Hindlimb muscle (tissue), 1 donor: ENCODE results near the gene GKN1. TPM values are rescaled to one million over a fixed set of nuclear protein-coding genes. Genes with fewer than 3 reads are reported as not detected.

Experiments
- DNase-seq: peaks from one replicate; pipeline ENCODE4 v3.0.0-alpha.2; 2013
- polyA plus RNA-seq: library from polyadenylated mRNA; unstranded; fragments of 120-200 nt; gene quantifications from one replicate; pipeline ENCODE4 v1.2.1, GENCODE V29; 2013; ENCODE audit not compliant: insufficient read length

Gene GKN1
- polyA plus RNA-seq, 1 donor, result 0.25 TPM

DNA sequence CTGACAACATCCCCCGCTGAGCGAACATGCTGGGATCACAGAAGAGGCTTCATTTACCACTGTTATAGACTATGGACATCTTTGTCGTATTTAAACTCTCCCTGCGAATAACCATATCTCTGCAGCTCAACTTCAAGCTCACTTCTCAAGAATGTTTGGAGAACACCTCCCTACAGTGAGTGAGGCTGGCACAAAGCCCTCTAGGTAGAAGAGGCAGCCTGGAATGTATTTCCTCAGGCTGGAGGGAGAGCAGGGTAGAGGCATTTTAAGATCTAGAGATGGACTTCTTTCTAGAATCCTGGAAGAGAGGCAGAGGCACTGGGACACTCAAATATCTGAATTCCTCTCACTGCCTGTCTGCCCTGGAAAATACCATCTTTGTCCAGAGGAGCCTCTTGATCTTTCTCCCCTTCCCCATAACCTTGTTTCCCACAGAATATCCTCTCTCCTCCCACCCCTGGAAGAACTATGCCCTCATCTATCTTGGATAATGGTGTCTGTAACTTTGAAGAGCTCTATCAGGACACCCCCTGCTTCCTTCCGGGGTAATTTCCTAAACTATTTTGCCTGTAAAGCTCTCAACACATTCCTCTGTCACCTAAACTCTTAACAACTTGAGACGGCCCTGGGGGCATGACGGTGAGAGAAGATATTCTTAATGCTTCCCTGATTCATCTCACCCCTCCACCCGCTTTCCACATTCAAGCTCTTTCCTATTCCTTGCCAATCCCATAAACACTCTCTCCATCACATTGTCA, 36.2 kb downstream of the GKN1 start:
- DNase-seq, result no peak

DNA sequence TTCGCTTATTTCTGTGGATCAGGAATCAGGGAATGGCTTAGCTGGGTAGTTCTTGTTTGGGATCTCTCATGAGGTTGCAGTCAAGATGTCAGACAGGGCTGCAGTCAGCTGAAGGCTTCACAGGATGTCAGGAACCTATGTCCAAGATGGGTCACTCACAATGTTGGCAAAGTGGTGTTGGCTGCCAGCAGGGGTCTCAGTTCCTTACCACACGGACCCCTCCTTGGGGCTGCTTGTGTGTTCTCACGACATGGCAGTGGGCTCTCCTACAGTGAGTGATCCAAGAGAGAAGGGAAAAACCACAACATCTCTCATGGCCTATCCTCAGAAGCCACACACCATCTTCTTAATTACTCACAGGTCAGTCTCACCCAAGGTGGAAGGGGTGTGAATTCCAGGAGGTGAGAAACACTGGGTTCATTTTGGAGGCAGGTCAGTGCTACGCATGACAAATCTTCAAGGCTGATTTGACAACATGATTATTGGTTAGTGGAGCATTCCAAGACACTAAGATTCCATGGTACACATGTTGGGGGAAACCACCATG, 37.2 kb downstream of the GKN1 start:
- DNase-seq, result no peak

DNA sequence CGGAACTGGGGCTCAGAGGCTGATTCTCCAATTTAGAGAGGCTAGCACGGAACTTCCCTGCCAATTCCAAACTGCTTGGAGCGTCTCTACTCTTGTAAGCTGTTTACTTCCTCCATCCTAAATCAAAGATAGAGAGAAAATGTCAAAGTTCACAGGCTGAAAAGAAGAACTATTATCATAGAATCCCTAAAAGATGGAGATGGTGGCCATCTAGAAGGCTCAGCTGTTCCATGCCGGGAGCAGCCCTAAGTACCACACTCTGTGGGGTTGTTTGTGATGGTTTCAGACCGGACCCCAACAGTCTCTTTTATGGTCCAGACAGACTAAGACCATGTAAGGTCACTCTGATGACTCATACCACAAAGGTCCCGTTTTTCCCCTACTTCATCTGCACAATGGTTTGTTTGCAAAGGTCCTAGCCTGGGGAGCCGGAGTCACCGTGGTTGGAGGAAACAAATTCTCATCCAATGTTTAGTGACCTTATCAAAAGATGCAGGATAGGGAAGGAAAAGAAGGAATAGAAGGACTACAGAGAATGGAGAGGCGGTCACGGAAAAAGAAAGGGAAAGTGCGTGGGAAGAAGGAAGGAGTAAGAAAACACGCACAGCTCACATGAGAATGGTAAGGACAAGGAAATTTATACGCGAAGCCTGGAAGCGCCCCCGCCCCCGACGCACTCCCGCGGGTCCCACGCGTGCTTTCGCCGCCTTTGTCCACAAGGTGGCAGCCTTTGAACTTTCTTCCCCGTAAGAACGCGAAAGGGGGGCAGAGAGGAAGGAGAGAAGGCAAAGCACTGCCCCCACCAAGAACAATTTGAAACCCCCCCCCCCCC, 38.1 kb downstream of the GKN1 start:
- peak; percentile 89 for DNase-seq

DNA sequence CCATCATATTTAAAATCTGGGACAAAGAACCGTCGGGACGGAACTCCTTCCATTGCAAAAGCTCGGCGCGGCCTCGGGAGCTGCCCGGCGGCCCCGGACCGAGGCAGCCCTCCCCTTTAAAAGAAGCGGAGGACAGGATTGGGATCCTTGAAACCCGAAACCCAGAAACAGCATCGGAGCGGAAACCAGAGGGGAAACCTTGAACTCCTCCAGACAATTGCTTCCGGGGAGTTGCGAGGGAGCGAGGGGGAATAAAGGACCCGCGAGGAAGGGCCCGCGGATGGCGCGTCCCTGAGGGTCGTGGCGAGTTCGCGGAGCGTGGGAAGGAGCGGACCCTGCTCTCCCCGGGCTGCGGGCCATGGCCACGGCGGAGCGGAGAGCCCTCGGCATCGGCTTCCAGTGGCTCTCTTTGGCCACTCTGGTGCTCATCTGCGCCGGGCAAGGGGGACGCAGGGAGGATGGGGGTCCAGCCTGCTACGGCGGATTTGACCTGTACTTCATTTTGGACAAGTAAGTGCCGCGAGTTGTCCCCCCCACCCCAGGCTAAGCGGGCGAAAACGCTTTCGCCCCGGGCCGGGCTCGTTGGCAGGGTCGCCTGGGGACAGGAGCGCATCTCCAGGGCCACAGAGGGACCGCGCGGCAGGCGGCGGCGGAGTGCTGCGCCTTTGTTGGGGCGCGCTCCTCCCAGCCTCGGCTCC, 38.9 kb downstream of the GKN1 start, which contains the start of gene ANTXR1:
ANTXR1 (plus strand) TSS at position 38 of the 698 bp plus-strand sequence; CDS start at position 359, 321 bp downstream.
- DNase-seq, result peak; percentile 86

DNA sequence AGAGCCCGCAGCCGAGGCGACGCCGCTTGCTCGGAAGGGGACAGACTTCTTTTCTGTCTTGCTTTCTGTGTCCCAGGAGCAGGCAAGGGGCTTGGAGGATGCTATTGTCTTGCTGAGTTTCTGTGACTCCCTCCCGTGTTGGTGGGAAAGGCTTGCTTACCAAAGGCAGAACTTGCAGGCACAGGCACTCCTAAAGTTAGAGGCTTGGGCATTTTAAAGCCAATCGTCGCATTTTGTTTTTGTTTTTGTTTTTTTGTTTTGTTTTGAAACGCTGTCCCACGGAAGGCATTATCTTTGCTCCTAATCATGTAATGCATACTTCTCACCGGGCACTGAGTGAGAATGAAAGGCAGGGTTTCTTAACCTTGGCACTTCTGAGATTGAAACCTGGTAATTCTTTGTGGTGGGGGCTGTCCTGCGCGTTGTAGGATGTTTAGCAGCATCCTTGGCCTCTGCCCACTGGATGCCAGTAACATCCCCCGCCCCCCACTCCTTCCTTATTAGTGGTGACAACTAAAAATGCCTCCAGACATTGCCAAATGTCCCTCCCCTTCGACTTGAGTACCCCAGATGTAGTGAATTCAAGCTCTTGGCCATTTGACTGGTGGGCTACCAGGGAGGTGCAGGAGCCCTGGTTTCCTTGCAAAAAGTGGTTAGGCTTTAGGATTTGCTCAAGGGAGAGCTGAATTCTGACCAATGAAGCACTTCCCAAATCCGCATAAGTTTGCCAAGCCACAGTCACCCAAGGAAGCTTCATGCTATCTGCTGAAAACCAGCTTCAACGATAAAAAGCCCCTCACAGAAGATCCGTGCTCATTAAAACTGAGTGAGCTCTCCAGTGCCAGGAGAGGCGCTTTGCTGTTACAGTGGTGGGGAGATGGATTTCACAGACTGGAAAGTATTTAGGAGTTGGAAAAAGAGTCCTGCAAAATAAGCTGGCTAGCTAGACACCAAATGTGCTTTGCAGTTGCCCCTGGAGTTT, 39.7 kb downstream of the GKN1 start:
- DNase-seq, result peak; percentile 83

DNA sequence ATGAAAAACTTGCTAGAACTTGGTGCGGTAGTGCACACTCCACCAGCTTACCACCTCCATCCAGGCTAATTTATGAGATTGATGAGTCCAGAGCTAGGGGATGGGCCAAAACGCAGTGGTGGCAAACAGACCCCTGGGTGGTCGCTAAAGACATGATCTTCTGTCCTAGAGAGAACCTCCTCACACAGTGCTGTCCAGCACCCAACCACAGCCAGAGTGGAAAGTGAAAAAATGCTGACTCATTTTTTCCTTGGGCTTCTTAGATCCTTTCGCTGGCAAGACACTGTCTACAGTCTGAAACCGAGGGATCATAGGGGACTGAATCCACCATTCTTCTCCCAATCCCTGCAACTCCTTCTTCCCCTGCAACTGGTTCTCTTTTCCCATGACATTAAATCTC, 42.6 kb downstream of the GKN1 start:
- DNase-seq, result peak; percentile 74

DNA sequence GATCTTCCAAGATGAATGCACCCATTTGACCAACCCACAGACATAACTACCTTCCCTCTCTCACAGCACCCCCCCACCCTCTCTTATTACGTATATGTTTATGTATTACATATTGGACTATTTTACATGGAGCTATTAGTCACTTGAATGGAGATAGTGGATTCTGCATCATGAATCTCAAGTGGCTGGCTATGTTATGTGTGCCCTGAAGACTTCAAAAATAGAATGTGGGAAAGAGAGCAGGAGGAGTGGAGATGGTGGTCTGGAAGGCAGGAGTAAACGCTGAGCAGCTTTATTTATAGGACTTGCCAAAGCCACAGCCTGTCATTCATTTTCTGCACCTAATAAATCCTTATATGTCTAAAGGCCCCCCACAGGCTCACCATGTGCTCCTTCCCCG, 43.4 kb downstream of the GKN1 start:
- DNase-seq, result no peak

DNA sequence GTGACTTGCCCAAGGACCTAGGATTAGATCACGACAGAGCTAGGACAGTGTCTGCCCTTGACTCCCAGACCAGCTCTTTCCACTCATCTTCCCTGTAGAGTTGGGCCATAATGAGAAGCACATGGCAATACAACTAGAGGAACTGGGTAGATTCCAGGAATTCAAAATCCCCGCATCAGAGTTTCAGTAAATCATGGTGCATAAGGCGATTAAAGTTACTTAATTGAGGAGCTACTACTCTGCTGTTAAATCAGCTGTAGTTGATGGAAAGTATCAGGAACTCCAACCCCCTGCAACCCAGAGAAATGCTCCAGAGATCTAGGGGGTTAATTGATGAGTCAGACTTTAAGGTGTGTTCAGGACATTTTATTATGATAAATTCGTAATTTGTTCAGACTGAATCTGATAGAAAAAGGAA, 44.3 kb downstream of the GKN1 start:
- no peak for DNase-seq

DNA sequence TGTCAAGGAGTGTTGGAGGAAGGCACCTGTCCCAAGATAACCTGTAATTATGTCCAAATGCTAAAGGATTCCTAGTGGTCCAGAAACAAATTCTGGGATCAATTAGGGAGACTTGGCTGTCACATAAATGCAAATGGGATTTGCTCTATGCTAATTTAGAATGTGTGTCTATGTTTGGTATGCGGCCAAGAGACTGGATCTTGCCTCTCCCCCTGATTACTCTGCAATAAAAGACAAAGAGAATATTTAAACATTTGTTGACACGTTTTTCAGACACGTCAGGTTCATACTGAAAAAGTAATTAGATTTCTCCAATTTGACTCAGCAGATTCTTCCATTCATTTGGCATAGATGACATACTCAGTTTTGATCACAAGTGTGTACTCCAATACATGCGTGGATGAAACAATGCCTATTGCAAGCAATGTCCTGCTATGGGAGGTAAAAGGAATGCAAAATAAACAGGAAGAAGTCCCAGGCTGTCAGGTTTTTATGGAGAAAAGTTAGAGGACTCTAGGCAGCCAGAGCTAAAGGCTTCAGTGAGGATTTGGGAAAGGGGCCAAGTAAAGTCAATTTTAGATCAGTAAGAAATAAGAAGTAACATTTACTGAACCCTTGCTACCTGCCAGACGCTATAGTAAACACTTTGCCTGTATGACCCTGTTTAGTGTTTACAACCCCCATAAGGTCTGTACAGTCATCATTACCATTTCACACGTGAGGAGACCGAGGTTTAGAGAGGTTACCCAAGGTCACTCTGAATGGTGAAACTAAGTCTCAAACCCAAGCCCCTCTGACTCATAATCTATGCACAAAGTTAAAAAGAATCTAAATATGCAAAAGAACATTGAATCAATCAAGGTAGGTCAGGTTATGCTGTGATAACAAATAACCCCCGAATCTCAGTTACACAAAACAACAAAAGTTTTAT, 46.3 kb downstream of the GKN1 start:
- no peak for DNase-seq

DNA sequence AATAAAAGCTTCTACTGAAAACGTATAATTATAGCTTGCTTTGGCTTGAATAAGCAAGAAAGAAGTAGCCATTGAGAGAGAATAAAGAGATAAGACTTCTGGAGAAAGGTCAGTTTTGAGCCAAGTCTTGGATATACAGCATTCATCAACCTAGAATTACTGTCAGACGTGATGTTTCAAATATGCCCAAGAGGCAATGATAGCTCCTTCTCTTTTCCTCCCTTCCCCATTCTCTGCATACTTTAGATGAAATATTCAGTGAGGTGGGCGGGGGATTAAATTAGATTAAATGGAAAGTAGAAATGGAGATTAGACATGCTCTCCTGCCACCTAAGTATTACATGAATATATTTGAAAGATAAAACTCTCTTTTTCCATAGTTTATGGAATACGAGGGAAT, 47.3 kb downstream of the GKN1 start:
- DNase-seq, result no peak

DNA sequence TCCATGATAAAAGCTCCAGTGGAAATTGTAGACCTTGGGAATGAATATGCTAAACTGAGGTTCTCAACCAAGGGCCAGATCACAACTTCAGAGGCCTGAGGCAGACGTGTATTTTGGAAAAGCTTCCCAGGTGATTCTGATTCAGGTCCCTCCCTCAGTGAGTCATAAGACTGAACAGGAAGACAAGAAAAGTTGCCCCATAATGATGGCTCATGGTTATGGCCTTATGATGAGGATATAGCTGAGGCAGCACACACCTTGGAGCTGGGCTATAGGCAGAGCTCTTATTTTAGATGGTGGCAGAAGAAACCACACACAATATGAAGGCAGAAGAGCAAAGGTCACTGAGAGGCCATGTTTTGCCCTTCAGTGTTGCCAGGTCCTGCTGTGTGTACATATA, 48.1 kb downstream of the GKN1 start:
- DNase-seq, result no peak

DNA sequence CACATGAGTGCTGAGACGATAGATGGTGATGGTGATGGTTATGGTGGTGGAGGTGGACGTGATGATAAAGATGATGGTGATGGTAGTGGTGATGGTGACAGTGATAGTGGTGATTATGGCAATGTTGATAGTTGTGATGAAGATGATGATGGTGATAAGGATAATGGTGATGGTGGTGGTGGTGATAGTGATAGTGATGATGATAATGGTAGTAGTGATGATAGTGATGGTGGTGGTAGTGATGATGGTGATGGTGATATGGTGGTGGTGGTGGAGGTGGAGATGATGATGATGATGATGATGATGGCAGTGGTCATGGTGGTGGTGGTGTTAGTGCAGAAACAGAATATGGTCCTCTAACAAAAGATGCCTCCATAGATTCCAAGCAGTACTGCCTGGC, 48.8 kb downstream of the GKN1 start:
- no peak for DNase-seq

DNA sequence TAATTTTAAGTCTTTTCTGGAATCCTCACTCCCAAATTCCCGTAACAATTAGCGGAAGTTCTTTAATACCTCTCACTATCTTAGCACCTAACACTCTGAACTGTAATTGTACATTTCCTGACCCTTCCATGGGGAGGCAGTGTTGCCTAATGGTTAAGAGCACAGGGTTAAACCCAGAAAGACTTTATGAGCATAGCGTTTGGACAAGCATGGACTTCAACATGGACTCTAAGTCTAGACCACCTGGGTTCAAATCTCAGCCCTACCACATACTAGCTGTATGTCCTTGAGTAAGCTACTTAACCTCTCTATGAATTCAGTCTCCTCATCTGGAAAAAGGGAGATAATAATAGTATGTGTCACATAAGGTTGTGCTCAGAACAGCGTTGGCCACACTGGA, 51.6 kb downstream of the GKN1 start:
- no peak for DNase-seq

DNA sequence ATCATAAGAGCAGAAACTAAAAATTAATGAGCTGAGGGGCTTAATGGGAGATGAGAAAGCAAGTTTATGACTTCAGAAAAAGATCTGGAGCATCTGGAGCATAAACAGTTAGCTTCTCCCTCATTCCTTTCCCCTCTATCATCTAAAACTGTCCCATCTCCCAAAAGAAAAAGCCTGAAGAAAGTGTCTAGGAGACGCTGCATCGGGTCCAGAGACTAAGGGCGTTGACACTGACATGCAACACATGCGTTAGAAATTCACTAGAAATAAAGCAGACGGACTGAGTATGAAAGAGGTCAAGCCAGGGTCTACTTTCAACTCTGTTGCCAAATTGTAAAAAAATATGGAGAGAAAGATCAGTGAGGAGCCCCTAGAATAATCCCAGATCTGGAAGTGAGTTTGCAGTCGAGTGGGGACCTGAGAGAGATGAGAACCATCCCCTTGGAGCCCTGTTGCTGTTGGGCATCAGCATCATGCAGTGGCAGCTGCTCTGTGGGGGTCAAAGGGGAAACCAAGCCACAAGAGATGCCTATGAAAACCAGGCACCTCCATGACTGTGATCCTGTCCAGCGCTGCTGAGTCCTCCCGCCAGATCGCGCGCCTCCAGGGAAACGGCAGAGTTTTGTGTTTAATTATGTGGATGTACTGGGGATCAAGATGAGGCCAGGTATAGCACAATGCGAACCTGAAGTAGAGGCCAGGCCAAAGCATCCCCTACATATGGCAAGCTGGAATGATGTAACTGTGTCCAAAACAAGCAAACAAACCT, 52.4 kb downstream of the GKN1 start:
- no peak for DNase-seq

Other genes with a start within 250 kb of the GKN1 start
- 3.7 TPM for gene ARHGAP25, start 239.8 kb upstream of the GKN1 start, polyA plus RNA-seq
- gene BMP10, start 103.2 kb upstream of the GKN1 start, polyA plus RNA-seq, result not detected
- gene GKN2, start 21.7 kb upstream of the GKN1 start, polyA plus RNA-seq, result not detected
- 108 TPM for gene ANTXR1, start 38.5 kb downstream of the GKN1 start, polyA plus RNA-seq